Endothelial cell of umbilical vein (primary cell): Measurements from ENCODE around the gene LRRC56. TPM values are rescaled to one million over a fixed set of nuclear protein-coding genes. Genes with fewer than 3 reads are reported as not detected.

Experiments
- microRNA counts: library from miRNA; unstranded; fragments of <30 nt; microRNA quantifications from one replicate; lab custom pipeline; 2016
- microRNA-seq: library from miRNA; unstranded; fragments of <30 nt; microRNA quantifications from one replicate; pipeline ENCODE4 v1.2.0, GENCODE V29; 2021; ENCODE audit warnings: borderline number of aligned reads, borderline replicate concordance
- polyA plus RNA-seq, 4 experiments: library from polyadenylated mRNA; depleted of rRNA in 3 of 4; stranded (reverse) in 3 of 4; unstranded in 1 of 4; fragments of >200 nt; gene quantifications; 2 replicates each; pipeline versions ENCODE4 v1.2.1 to v1.2.3, GENCODE V29; 2011 to 2012; ENCODE audit warnings: missing spikeins in 1 of 4
- small RNA-seq: library from RNA; depleted of rRNA; stranded (forward); fragments of <200 nt; gene quantifications from one replicate; pipeline ENCODE3, GENCODE V24; 2012; ENCODE audit warnings: low replicate concordance, low read depth; ENCODE audit not compliant: insufficient read depth, insufficient read length
- total RNA-seq: library from RNA; stranded (reverse); gene quantifications from 2 replicates; pipeline ENCODE4 v1.2.3, GENCODE V29; 2021

The LRRC56 gene
- total and polyA plus RNA-seq, 2 donors (not counting 3 experiments of a cell fraction or from before 2014, with no cell fraction given), result 0.47 to 0.55 TPM

MicroRNAs encoded within 50 kb of the gene (microRNA counts, 767-probe panel; counts per million panel counts)
- 723 counts per million, percentile 96 among the panel's probes with 10 or more counts for microRNA hsa-miR-210 (lab: Ali Mortazavi, UCI)

Small RNA genes within 50 kb of the gene (microRNA-seq; reads per million reads assigned to microRNA genes)
- gene MIR210, result 43.4 reads per million, percentile 45 among the genes with 10 or more reads in this experiment

Small RNA genes within 50 kb of the gene (small RNA-seq; reads per million reads assigned to genes)
- 7.0 reads per million, percentile 50 among the genes with 10 or more reads in this experiment for gene MIR210

Other genes with a start within 250 kb of the LRRC56 start
- 42.4 and 48.1 TPM in 2 replicates for gene PGGHG, start 248.4 kb upstream of the LRRC56 start, total RNA-seq
- gene PGGHG, start 248.4 kb upstream of the LRRC56 start, polyA plus RNA-seq, result 31.6 and 37.9 TPM in 2 replicates
- gene IFITM5, start 238.0 kb upstream of the LRRC56 start, total RNA-seq, result not detected in 2 replicates
- gene IFITM5, start 238.0 kb upstream of the LRRC56 start, polyA plus RNA-seq, result not detected in 2 replicates
- gene IFITM2, start 229.7 kb upstream of the LRRC56 start, total RNA-seq, result 219 and 263 TPM in 2 replicates
- gene IFITM2, start 229.7 kb upstream of the LRRC56 start, polyA plus RNA-seq, result 1,135 and 1,428 TPM in 2 replicates
- gene IFITM1, start 223.5 kb upstream of the LRRC56 start, total RNA-seq, result 4.0 and 11.5 TPM in 2 replicates
- gene IFITM1, start 223.5 kb upstream of the LRRC56 start, polyA plus RNA-seq, result 24.6 and 34.1 TPM in 2 replicates
- gene IFITM3, start 216.7 kb upstream of the LRRC56 start, total RNA-seq, result 323 and 416 TPM in 2 replicates
- 950 and 1,150 TPM in 2 replicates for gene IFITM3, start 216.7 kb upstream of the LRRC56 start, polyA plus RNA-seq
- gene B4GALNT4, start 168.0 kb upstream of the LRRC56 start, total RNA-seq, result 5.2 and 9.6 TPM in 2 replicates
- gene B4GALNT4, start 168.0 kb upstream of the LRRC56 start, polyA plus RNA-seq, result 7.9 and 9.2 TPM in 2 replicates
- 0.27 and 0.30 TPM in 2 replicates for gene PKP3, start 143.3 kb upstream of the LRRC56 start, total RNA-seq
- gene PKP3, start 143.3 kb upstream of the LRRC56 start, polyA plus RNA-seq, result 0.33 and 0.59 TPM in 2 replicates
- gene SIGIRR, start 122.5 kb upstream of the LRRC56 start, total RNA-seq, result 51.9 and 52.3 TPM in 2 replicates
- 70.9 and 104 TPM in 2 replicates for gene SIGIRR, start 122.5 kb upstream of the LRRC56 start, polyA plus RNA-seq
- gene ANO9, start 95.5 kb upstream of the LRRC56 start, total RNA-seq, result 0.12 TPM in 1 of 2 replicates, not detected in the other
- gene ANO9, start 95.5 kb upstream of the LRRC56 start, polyA plus RNA-seq, result 0.23 and 0.32 TPM in 2 replicates
- 41.4 and 44.2 TPM in 2 replicates for gene PTDSS2, start 87.2 kb upstream of the LRRC56 start, total RNA-seq
- gene PTDSS2, start 87.2 kb upstream of the LRRC56 start, polyA plus RNA-seq, result 46.8 and 60.8 TPM in 2 replicates
- 143 and 144 TPM in 2 replicates for gene RNH1, start 30.3 kb upstream of the LRRC56 start, total RNA-seq
- gene RNH1, start 30.3 kb upstream of the LRRC56 start, polyA plus RNA-seq, result 198 and 276 TPM in 2 replicates
- 103 TPM in 2 replicates for gene HRAS, start 2.0 kb upstream of the LRRC56 start, total RNA-seq
- gene HRAS, start 2.0 kb upstream of the LRRC56 start, polyA plus RNA-seq, result 105 and 109 TPM in 2 replicates
- gene LMNTD2, start 23.2 kb downstream of the LRRC56 start, total RNA-seq, result 1.8 and 2.1 TPM in 2 replicates
- 2.6 and 3.9 TPM in 2 replicates for gene LMNTD2, start 23.2 kb downstream of the LRRC56 start, polyA plus RNA-seq
- gene RASSF7, start 23.4 kb downstream of the LRRC56 start, total RNA-seq, result 12.2 and 14.1 TPM in 2 replicates
- 19.9 and 27.9 TPM in 2 replicates for gene RASSF7, start 23.4 kb downstream of the LRRC56 start, polyA plus RNA-seq
- gene PHRF1, start 38.9 kb downstream of the LRRC56 start, total RNA-seq, result 38.8 and 39.4 TPM in 2 replicates
- 14.2 and 14.8 TPM in 2 replicates for gene PHRF1, start 38.9 kb downstream of the LRRC56 start, polyA plus RNA-seq
- 12.3 and 14.7 TPM in 2 replicates for gene IRF7, start 78.4 kb downstream of the LRRC56 start, total RNA-seq
- 12.6 and 23.3 TPM in 2 replicates for gene IRF7, start 78.4 kb downstream of the LRRC56 start, polyA plus RNA-seq
- gene CDHR5, start 87.4 kb downstream of the LRRC56 start, total RNA-seq, result not detected in 2 replicates
- not detected in 2 replicates for gene CDHR5, start 87.4 kb downstream of the LRRC56 start, polyA plus RNA-seq
- gene SCT, start 89.7 kb downstream of the LRRC56 start, total RNA-seq, result not detected in 2 replicates
- gene SCT, start 89.7 kb downstream of the LRRC56 start, polyA plus RNA-seq, result not detected in 2 replicates
- gene DRD4, start 99.7 kb downstream of the LRRC56 start, total RNA-seq, result 0.24 TPM in 1 of 2 replicates, not detected in the other
- not detected in 2 replicates for gene DRD4, start 99.7 kb downstream of the LRRC56 start, polyA plus RNA-seq
- 50.3 and 55.7 TPM in 2 replicates for gene DEAF1, start 157.7 kb downstream of the LRRC56 start, total RNA-seq
- gene DEAF1, start 157.7 kb downstream of the LRRC56 start, polyA plus RNA-seq, result 43.6 and 45.5 TPM in 2 replicates
- 24.1 and 26.6 TPM in 2 replicates for gene TMEM80, start 158.3 kb downstream of the LRRC56 start, total RNA-seq
- 17.9 and 21.2 TPM in 2 replicates for gene TMEM80, start 158.3 kb downstream of the LRRC56 start, polyA plus RNA-seq
- 6.0 and 12.5 TPM in 2 replicates for gene EPS8L2, start 168.7 kb downstream of the LRRC56 start, total RNA-seq
- 5.2 and 5.9 TPM in 2 replicates for gene EPS8L2, start 168.7 kb downstream of the LRRC56 start, polyA plus RNA-seq
- gene TALDO1, start 209.9 kb downstream of the LRRC56 start, total RNA-seq, result 287 and 294 TPM in 2 replicates
- gene TALDO1, start 209.9 kb downstream of the LRRC56 start, polyA plus RNA-seq, result 184 and 211 TPM in 2 replicates
- gene GATD1, start 240.0 kb downstream of the LRRC56 start, total RNA-seq, result 78.5 and 83.1 TPM in 2 replicates
- 70.6 and 90.8 TPM in 2 replicates for gene GATD1, start 240.0 kb downstream of the LRRC56 start, polyA plus RNA-seq